ENCODE results near the gene IMPDH1. TPM values are rescaled to one million over a fixed set of nuclear protein-coding genes. Genes with fewer than 3 reads are reported as not detected.

The IMPDH1 gene
- total and polyA plus RNA-seq, 4 donors, result 25.9 to 136 (median 61.9) TPM

- no peaks in the 10 kb centered on the region for H3K27me3 ChIP-seq (ENCODE audit: control insufficient read depth in 3 of 3, insufficient read depth in 3 of 3, low read length in 2 of 3)
- H3K9me3 ChIP-seq (ENCODE audit: control insufficient read depth in 4 of 4, insufficient read depth in 3 of 4, low read length in 3 of 4), result no peaks in the 10 kb centered on the region
- DNase-seq (no peak), ATAC-seq (ENCODE audit: insufficient read depth, low FRiP score) (no peak)
- peaks cover 0 to 6% (median 0%) of the 10 kb centered on the region in 5 donors for H3K4me1 ChIP-seq (ENCODE audit: control insufficient read depth in 5 of 5, insufficient read depth in 5 of 5, low read length in 5 of 5)
- H3K9ac ChIP-seq (ENCODE audit: insufficient read depth in 1 of 2, low read length in 2 of 2), result no peak overlapping the region
- H3K36me3 ChIP-seq (ENCODE audit: control insufficient read depth in 4 of 4, insufficient read depth in 4 of 4, low read length in 4 of 4), result no peaks in the 10 kb centered on the region
- TF ChIP-seq CTCF (IDR thresholded peaks at IDR 0.05; ENCODE audit: control extremely low read depth, extremely low read depth), result no peak
- WGBS, 2 donors, result 86 to 93% methylated on average over 1 of the region's 1 CpG
- H3K27ac ChIP-seq (ENCODE audit: low read depth in 1 of 2, low read length in 1 of 2), result no peak overlapping the region
- H3K4me3 ChIP-seq, result no peak overlapping the region
Measured at GRCh38 chr7:128421384-128421783, 11.6 kb upstream of the IMPDH1 start.

- DNase-seq (no peak), ATAC-seq (ENCODE audit: insufficient read depth, low FRiP score) (no peak)
- H3K4me1 ChIP-seq (ENCODE audit: control insufficient read depth in 5 of 5, insufficient read depth in 5 of 5, low read length in 5 of 5), result peaks cover 0 to 6% (median 0%) of the 10 kb centered on the region in 5 donors
- H3K27me3 ChIP-seq (ENCODE audit: control insufficient read depth in 3 of 3, insufficient read depth in 3 of 3, low read length in 2 of 3), result no peaks in the 10 kb centered on the region
- WGBS, 2 donors, result 84 to 88% methylated on average over 1 of the region's 1 CpG
- no peak overlapping the region for H3K4me3 ChIP-seq
- no peak overlapping the region for H3K27ac ChIP-seq (ENCODE audit: low read depth in 1 of 2, low read length in 1 of 2)
- no peak for TF ChIP-seq CTCF (IDR thresholded peaks at IDR 0.05; ENCODE audit: control extremely low read depth, extremely low read depth)
- H3K9ac ChIP-seq (ENCODE audit: insufficient read depth in 1 of 2, low read length in 2 of 2), result no peak overlapping the region
- no peaks in the 10 kb centered on the region for H3K9me3 ChIP-seq (ENCODE audit: control insufficient read depth in 4 of 4, insufficient read depth in 3 of 4, low read length in 3 of 4)
- no peaks in the 10 kb centered on the region for H3K36me3 ChIP-seq (ENCODE audit: control insufficient read depth in 4 of 4, insufficient read depth in 4 of 4, low read length in 4 of 4)
Measured at GRCh38 chr7:128420773-128421172, 11.0 kb upstream of the IMPDH1 start.

GRCh38 chr7:128419257-128419656 is 9.5 kb upstream of the IMPDH1 start:
- peaks cover 0 to 6% (median 0%) of the 10 kb centered on the region in 5 donors for H3K4me1 ChIP-seq (ENCODE audit: control insufficient read depth in 5 of 5, insufficient read depth in 5 of 5, low read length in 5 of 5)
- H3K9ac ChIP-seq (ENCODE audit: insufficient read depth in 1 of 2, low read length in 2 of 2), result no peak overlapping the region
- WGBS, 2 donors, result 92 to 94% methylated on average over 7 of the region's 7 CpGs
- no peak for TF ChIP-seq CTCF (IDR thresholded peaks at IDR 0.05; ENCODE audit: control extremely low read depth, extremely low read depth)
- no peak for DNase-seq
- no peaks in the 10 kb centered on the region for H3K36me3 ChIP-seq (ENCODE audit: control insufficient read depth in 4 of 4, insufficient read depth in 4 of 4, low read length in 4 of 4)
- no peak for ATAC-seq (ENCODE audit: insufficient read depth, low FRiP score)
- no peak overlapping the region for H3K27ac ChIP-seq (ENCODE audit: low read depth in 1 of 2, low read length in 1 of 2)
- no peak overlapping the region for H3K4me3 ChIP-seq
- no peaks in the 10 kb centered on the region for H3K9me3 ChIP-seq (ENCODE audit: control insufficient read depth in 4 of 4, insufficient read depth in 3 of 4, low read length in 3 of 4)
- H3K27me3 ChIP-seq (ENCODE audit: control insufficient read depth in 3 of 3, insufficient read depth in 3 of 3, low read length in 2 of 3), result no peaks in the 10 kb centered on the region

- Histone ChIP-seq H3K27ac (ENCODE audit: low read depth in 1 of 2, low read length in 1 of 2) (no peak overlapping the region), H3K4me3 (no peak overlapping the region), H3K27me3 (ENCODE audit: control insufficient read depth in 3 of 3, insufficient read depth in 3 of 3, low read length in 2 of 3) (no peaks in the 10 kb centered on the region), H3K4me1 (ENCODE audit: control insufficient read depth in 5 of 5, insufficient read depth in 5 of 5, low read length in 5 of 5) (no peaks in the 10 kb centered on the region), H3K36me3 (ENCODE audit: control insufficient read depth in 4 of 4, insufficient read depth in 4 of 4, low read length in 4 of 4) (no peaks in the 10 kb centered on the region), H3K9ac (ENCODE audit: insufficient read depth in 1 of 2, low read length in 2 of 2) (no peak overlapping the region), H3K9me3 (ENCODE audit: control insufficient read depth in 4 of 4, insufficient read depth in 3 of 4, low read length in 3 of 4) (no peaks in the 10 kb centered on the region)
- no peak for ATAC-seq (ENCODE audit: insufficient read depth, low FRiP score)
- 91 to 96% methylated on average over 3 of the region's 3 CpGs for WGBS, 2 donors
- no peak for DNase-seq
- TF ChIP-seq CTCF (IDR thresholded peaks at IDR 0.05; ENCODE audit: control extremely low read depth, extremely low read depth), result no peak
Measured at GRCh38 chr7:128417071-128417470, 7.3 kb upstream of the IMPDH1 start.
